Lower lobe of right lung (tissue), 2 donors: ENCODE measurements around the gene GALNT12. TPM values are rescaled to one million over a fixed set of nuclear protein-coding genes. Genes with fewer than 3 reads are reported as not detected.
A peak's percentile ranks its signal among the peaks of the same experiment; 100 is the strongest.

Source experiments
- ATAC-seq, 2 donors: fragments of 200-7000 bp; cut with Tn5 transposase; one replicate each; pipeline ENCODE4 v1.9.1; 2020 to 2022; ENCODE audit warnings: mild to moderate bottlenecking in 2 of 2, moderate library complexity in 2 of 2
- DNase-seq: peaks from one replicate; pipeline ENCODE4 v3.0.0-alpha.2; 2020
- H3K27ac ChIP-seq: fragments of 200-600 bp; one replicate; pipeline ENCODE4 v1.8.0; 2022
- H3K27me3 ChIP-seq: fragments of 200-600 bp; one replicate; pipeline ENCODE4 v1.8.0; 2022; ENCODE audit warnings: low read depth
- H3K36me3 ChIP-seq: fragments of 200-600 bp; one replicate; pipeline ENCODE4 v1.8.0; 2022; ENCODE audit warnings: mild to moderate bottlenecking
- H3K4me1 ChIP-seq: fragments of 200-600 bp; one replicate; pipeline ENCODE4 v1.8.0; 2022
- H3K4me3 ChIP-seq: fragments of 200-600 bp; one replicate; pipeline ENCODE4 v1.8.0; 2022; ENCODE audit warnings: mild to moderate bottlenecking
- H3K9me3 ChIP-seq: fragments of 200-600 bp; one replicate; pipeline ENCODE4 v1.8.0; 2022
- CTCF ChIP-seq: fragments of 200-600 bp; IDR thresholded peaks from one replicate; pipeline ENCODE4 v1.8.0; 2022; ENCODE audit warnings: antibody characterized with exemption, mild to moderate bottlenecking
- intact Hi-C: fragments of 100-400 bp; cut with DNase I; formaldehyde crosslinking; loops from one replicate; pipeline ENCODE4 v1.11.0; 2022
- total RNA-seq: library from RNA; stranded (reverse); fragmentation: NEBNext Ultra II Directional; extraction: Animal tissue kit (Norgen Biotek cat#: 25700); gene quantifications from one replicate; pipeline ENCODE4 v1.2.1, GENCODE V29; 2021
- donor health status: DM: no; HTN: yes; CAD: no; lungs with severe emphysema.

GALNT12 gene
- total RNA-seq, 1 donor from 2014 or later: 23.2 TPM

GRCh38 chr9:98811051-98811650 is 3.7 kb downstream of the GALNT12 start:
- Histone ChIP-seq H3K4me1 (peaks cover 20% of the 10 kb centered on the region), H3K9me3 (no peaks in the 10 kb centered on the region), H3K27me3 (peaks cover 12% of the 10 kb centered on the region), H3K36me3 (no peaks in the 10 kb centered on the region), H3K27ac (no peak overlapping the region), H3K4me3 (no peak overlapping the region)
- no peak for TF ChIP-seq CTCF
- intact Hi-C loops: no loop called here
- DNase-seq (no peak), ATAC-seq (peak in 1 of 2 donors; percentile 36)

- Histone ChIP-seq H3K4me1 (no peaks in the 10 kb centered on the region), H3K27me3 (no peaks in the 10 kb centered on the region), H3K4me3 (no peak overlapping the region), H3K27ac (no peak overlapping the region), H3K9me3 (no peaks in the 10 kb centered on the region), H3K36me3 (no peaks in the 10 kb centered on the region)
- DNase-seq (no peak), ATAC-seq (no peak)
- intact Hi-C loops: no loop called here
- TF ChIP-seq CTCF: no peak
Observed at GRCh38 chr9:98815391-98815951, 8.0 kb downstream of the GALNT12 start.

- Histone ChIP-seq H3K27ac (no peak overlapping the region), H3K4me3 (no peak overlapping the region), H3K36me3 (no peaks in the 10 kb centered on the region), H3K27me3 (no peaks in the 10 kb centered on the region), H3K4me1 (no peaks in the 10 kb centered on the region), H3K9me3 (no peaks in the 10 kb centered on the region)
- no peak for DNase-seq
- intact Hi-C loops: no loop called here
- no peak for TF ChIP-seq CTCF
- no peak for ATAC-seq
Observed at GRCh38 chr9:98818764-98819163, 11.3 kb downstream of the GALNT12 start.

- DNase-seq: no peak
- TF ChIP-seq CTCF: no peak
- intact Hi-C loops: no loop called here
- Histone ChIP-seq H3K4me3 (no peak overlapping the region), H3K4me1 (no peaks in the 10 kb centered on the region), H3K27me3 (no peaks in the 10 kb centered on the region), H3K27ac (no peak overlapping the region), H3K36me3 (no peaks in the 10 kb centered on the region), H3K9me3 (no peaks in the 10 kb centered on the region)
- no peak for ATAC-seq
Observed at GRCh38 chr9:98819231-98819630, 11.8 kb downstream of the GALNT12 start.

- Histone ChIP-seq H3K4me1 (no peaks in the 10 kb centered on the region), H3K27ac (no peak overlapping the region), H3K27me3 (no peaks in the 10 kb centered on the region), H3K9me3 (no peaks in the 10 kb centered on the region), H3K36me3 (peaks cover 3% of the 10 kb centered on the region), H3K4me3 (no peak overlapping the region)
- intact Hi-C loops: no loop called here
- TF ChIP-seq CTCF: no peak
- ATAC-seq: no peak
- DNase-seq: no peak
Observed at GRCh38 chr9:98821831-98822230, 14.4 kb downstream of the GALNT12 start.
